ENCODE measurements around the gene C1orf232.

- TF ChIP-seq, protein P1, sequence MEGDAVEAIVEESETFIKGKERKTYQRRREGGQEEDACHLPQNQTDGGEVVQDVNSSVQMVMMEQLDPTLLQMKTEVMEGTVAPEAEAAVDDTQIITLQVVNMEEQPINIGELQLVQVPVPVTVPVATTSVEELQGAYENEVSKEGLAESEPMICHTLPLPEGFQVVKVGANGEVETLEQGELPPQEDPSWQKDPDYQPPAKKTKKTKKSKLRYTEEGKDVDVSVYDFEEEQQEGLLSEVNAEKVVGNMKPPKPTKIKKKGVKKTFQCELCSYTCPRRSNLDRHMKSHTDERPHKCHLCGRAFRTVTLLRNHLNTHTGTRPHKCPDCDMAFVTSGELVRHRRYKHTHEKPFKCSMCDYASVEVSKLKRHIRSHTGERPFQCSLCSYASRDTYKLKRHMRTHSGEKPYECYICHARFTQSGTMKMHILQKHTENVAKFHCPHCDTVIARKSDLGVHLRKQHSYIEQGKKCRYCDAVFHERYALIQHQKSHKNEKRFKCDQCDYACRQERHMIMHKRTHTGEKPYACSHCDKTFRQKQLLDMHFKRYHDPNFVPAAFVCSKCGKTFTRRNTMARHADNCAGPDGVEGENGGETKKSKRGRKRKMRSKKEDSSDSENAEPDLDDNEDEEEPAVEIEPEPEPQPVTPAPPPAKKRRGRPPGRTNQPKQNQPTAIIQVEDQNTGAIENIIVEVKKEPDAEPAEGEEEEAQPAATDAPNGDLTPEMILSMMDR (CRISPR knock-in tag; IDR thresholded peaks at IDR 0.05), result peak; percentile 43; the same call in 1 of the 2 replicates
- TF ChIP-seq, protein P2, sequence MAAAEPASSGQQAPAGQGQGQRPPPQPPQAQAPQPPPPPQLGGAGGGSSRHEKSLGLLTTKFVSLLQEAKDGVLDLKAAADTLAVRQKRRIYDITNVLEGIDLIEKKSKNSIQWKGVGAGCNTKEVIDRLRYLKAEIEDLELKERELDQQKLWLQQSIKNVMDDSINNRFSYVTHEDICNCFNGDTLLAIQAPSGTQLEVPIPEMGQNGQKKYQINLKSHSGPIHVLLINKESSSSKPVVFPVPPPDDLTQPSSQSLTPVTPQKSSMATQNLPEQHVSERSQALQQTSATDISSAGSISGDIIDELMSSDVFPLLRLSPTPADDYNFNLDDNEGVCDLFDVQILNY (CRISPR knock-in tag; conservative IDR thresholded peaks at IDR 0.05), result no peak
- TF ChIP-seq ZMYM2 (CRISPR knock-in tag; IDR thresholded peaks at IDR 0.05) (no peak), SMC3 (IDR thresholded peaks at IDR 0.05; ENCODE audit: low read length) (no peak), ZNF468 (CRISPR knock-in tag; IDR thresholded peaks at IDR 0.05) (no peak), ZNF850 (CRISPR knock-in tag; conservative IDR thresholded peaks at IDR 0.05) (no peak), EZH2 (conservative IDR thresholded peaks at IDR 0.05; ENCODE audit: low read depth, low read length) (no peak), ZBTB1 (CRISPR knock-in tag; IDR thresholded peaks at IDR 0.05; ENCODE audit: borderline replicate concordance) (no peak), KDM4B (CRISPR knock-in tag; IDR thresholded peaks at IDR 0.05) (no peak), ZNF670 (CRISPR knock-in tag; IDR thresholded peaks at IDR 0.05; ENCODE audit: borderline replicate concordance) (no peak)
- TF ChIP-seq, protein P3, sequence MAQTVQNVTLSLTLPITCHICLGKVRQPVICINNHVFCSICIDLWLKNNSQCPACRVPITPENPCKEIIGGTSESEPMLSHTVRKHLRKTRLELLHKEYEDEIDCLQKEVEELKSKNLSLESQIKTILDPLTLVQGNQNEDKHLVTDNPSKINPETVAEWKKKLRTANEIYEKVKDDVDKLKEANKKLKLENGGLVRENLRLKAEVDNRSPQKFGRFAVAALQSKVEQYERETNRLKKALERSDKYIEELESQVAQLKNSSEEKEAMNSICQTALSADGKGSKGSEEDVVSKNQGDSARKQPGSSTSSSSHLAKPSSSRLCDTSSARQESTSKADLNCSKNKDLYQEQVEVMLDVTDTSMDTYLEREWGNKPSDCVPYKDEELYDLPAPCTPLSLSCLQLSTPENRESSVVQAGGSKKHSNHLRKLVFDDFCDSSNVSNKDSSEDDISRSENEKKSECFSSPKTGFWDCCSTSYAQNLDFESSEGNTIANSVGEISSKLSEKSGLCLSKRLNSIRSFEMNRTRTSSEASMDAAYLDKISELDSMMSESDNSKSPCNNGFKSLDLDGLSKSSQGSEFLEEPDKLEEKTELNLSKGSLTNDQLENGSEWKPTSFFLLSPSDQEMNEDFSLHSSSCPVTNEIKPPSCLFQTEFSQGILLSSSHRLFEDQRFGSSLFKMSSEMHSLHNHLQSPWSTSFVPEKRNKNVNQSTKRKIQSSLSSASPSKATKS (CRISPR knock-in tag; IDR thresholded peaks at IDR 0.05), result no peak
Observed at GRCh38 chr1:26161415-26162219, 7.1 kb downstream of the C1orf232 start.

All from HepG2 (cell line).